ENCODE measurements around the gene IL22RA1.

Gene IL22RA1

DNA sequence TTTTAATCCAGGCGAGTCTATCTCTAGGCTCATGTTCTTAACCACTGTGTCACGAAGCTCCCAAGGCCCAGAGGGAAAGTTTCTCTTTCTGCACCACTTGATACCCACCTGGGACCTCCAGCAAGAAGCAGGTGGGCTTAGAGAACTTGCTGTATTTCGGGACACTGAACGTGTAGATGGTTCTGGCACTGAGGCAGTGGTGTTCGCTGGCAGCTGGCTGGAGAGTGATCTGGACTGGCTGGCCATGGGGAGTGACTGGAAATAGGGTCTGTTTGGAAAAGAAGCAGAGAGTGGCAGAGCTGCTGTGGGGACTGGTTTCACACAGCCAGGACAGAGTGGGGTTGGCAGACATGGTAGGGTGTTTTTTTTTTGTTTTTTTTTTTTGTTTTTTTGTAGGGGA, 16.4 kb upstream of the IL22RA1 start:
- no peak overlapping the region for H4K91ac ChIP-seq (ENCODE audit: low read length)
- H2BK15ac ChIP-seq (ENCODE audit: low read depth, poor library complexity, severe bottlenecking), result no peak overlapping the region
- H3K4me2 ChIP-seq (ENCODE audit: low read length, poor library complexity, severe bottlenecking), result no peak overlapping the region
- no peak overlapping the region for H3K4me3 ChIP-seq (ENCODE audit: insufficient read depth in 1 of 2, low read depth in 1 of 2, low read length in 2 of 2)
- no peak overlapping the region for H2BK12ac ChIP-seq (ENCODE audit: low read length in 2 of 2)
- H3K79me1 ChIP-seq (replicated peaks; ENCODE audit: low read length, poor library complexity, severe bottlenecking), result no peaks in the 10 kb centered on the region
- H3K27me3 ChIP-seq (ENCODE audit: control insufficient read depth in 1 of 2, insufficient read depth in 1 of 2, low read length in 2 of 2), result peaks cover 22 to 75% of the 10 kb centered on the region in 2 experiments
- no peak overlapping the region for H3K23ac ChIP-seq (ENCODE audit: low read length in 2 of 2)
- no peak overlapping the region for H2BK5ac ChIP-seq (ENCODE audit: low read depth, low read length, poor library complexity, severe bottlenecking)
- DNase-seq, result no peak
- no peak overlapping the region for H3K27ac ChIP-seq (ENCODE audit: low read length, poor library complexity, severe bottlenecking)
- WGBS, result 82% methylated on average over 5 of the region's 5 CpGs
- H2AFZ ChIP-seq (ENCODE audit: low read depth, low read length), result no peak overlapping the region
- H3K4ac ChIP-seq (ENCODE audit: low read depth in 1 of 2, low read length in 2 of 2), result no peak overlapping the region
- no peak overlapping the region for H3K18ac ChIP-seq (ENCODE audit: low read depth in 1 of 2, low read length in 2 of 2)
- no peak overlapping the region for H3K9ac ChIP-seq (ENCODE audit: low read length)
- no peaks in the 10 kb centered on the region for H3K9me3 ChIP-seq (ENCODE audit: control insufficient read depth, low read length)
- no peak overlapping the region for H3K14ac ChIP-seq (ENCODE audit: low read length in 2 of 2)
- H2AK5ac ChIP-seq (ENCODE audit: low read length, severe bottlenecking), result no peak overlapping the region
- H3K4me1 ChIP-seq (ENCODE audit: control insufficient read depth, insufficient read depth, low read depth, low read length), result peaks cover 3% of the 10 kb centered on the region
- H4K8ac ChIP-seq (ENCODE audit: low read length), result no peak overlapping the region
- no peak overlapping the region for H2BK120ac ChIP-seq (ENCODE audit: low read depth, low read length)
- H3K36me3 ChIP-seq (ENCODE audit: control insufficient read depth in 1 of 2, insufficient read depth in 2 of 2, low read depth in 1 of 2, low read length in 2 of 2), result no peaks in the 10 kb centered on the region

DNA sequence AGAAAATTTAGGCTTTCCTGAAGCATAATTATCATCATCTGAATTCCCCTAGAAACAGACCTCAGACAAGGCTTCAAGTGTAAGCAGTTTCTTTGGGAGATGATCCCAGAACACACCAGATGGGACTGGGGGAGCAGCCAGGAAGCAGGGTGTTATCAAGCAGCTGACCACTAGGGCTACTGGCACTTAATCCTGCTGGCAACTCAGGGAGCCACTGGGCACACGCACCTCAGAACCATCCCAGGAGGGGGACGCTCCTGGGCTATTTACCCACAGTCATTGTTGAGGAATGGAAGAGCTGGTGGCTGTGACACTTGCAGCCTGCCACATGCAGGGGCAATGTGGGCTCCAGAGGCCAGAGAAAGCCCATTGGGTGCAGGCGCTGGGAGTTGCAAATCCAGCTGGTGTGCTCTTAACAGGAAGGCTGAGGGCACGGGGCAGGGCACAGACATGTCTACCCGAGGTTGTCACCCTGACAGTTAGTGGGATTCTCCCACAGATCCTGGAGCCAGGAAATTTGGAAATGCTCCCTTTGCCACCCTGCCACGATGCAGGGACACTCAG, 15.1 kb upstream of the IL22RA1 start:
- no peak overlapping the region for H3K4me2 ChIP-seq (ENCODE audit: low read length, poor library complexity, severe bottlenecking)
- no peaks in the 10 kb centered on the region for H3K79me1 ChIP-seq (replicated peaks; ENCODE audit: low read length, poor library complexity, severe bottlenecking)
- H3K4ac ChIP-seq (ENCODE audit: low read depth in 1 of 2, low read length in 2 of 2), result no peak overlapping the region
- no peak overlapping the region for H2BK5ac ChIP-seq (ENCODE audit: low read depth, low read length, poor library complexity, severe bottlenecking)
- H3K27ac ChIP-seq (ENCODE audit: low read length, poor library complexity, severe bottlenecking), result no peak overlapping the region
- peaks cover 3% of the 10 kb centered on the region for H3K4me1 ChIP-seq (ENCODE audit: control insufficient read depth, insufficient read depth, low read depth, low read length)
- no peak overlapping the region for H3K14ac ChIP-seq (ENCODE audit: low read length in 2 of 2)
- H3K18ac ChIP-seq (ENCODE audit: low read depth in 1 of 2, low read length in 2 of 2), result no peak overlapping the region
- WGBS, result 84% methylated on average over 6 of the region's 6 CpGs
- H4K8ac ChIP-seq (ENCODE audit: low read length), result no peak overlapping the region
- H2BK12ac ChIP-seq (ENCODE audit: low read length in 2 of 2), result no peak overlapping the region
- H4K91ac ChIP-seq (ENCODE audit: low read length), result no peak overlapping the region
- no peak overlapping the region for H3K4me3 ChIP-seq (ENCODE audit: insufficient read depth in 1 of 2, low read depth in 1 of 2, low read length in 2 of 2)
- peak; percentile 18 for DNase-seq
- no peaks in the 10 kb centered on the region for H3K36me3 ChIP-seq (ENCODE audit: control insufficient read depth in 1 of 2, insufficient read depth in 2 of 2, low read depth in 1 of 2, low read length in 2 of 2)
- H3K9me3 ChIP-seq (ENCODE audit: control insufficient read depth, low read length), result no peaks in the 10 kb centered on the region
- no peak overlapping the region for H3K23ac ChIP-seq (ENCODE audit: low read length in 2 of 2)
- H2AFZ ChIP-seq (ENCODE audit: low read depth, low read length), result no peak overlapping the region
- H3K9ac ChIP-seq (ENCODE audit: low read length), result no peak overlapping the region
- no peak overlapping the region for H2BK120ac ChIP-seq (ENCODE audit: low read depth, low read length)
- no peak overlapping the region for H2AK5ac ChIP-seq (ENCODE audit: low read length, severe bottlenecking)
- no peak overlapping the region for H2BK15ac ChIP-seq (ENCODE audit: low read depth, poor library complexity, severe bottlenecking)
- peaks cover 17 to 73% of the 10 kb centered on the region in 2 experiments for H3K27me3 ChIP-seq (ENCODE audit: control insufficient read depth in 1 of 2, insufficient read depth in 1 of 2, low read length in 2 of 2)

DNA sequence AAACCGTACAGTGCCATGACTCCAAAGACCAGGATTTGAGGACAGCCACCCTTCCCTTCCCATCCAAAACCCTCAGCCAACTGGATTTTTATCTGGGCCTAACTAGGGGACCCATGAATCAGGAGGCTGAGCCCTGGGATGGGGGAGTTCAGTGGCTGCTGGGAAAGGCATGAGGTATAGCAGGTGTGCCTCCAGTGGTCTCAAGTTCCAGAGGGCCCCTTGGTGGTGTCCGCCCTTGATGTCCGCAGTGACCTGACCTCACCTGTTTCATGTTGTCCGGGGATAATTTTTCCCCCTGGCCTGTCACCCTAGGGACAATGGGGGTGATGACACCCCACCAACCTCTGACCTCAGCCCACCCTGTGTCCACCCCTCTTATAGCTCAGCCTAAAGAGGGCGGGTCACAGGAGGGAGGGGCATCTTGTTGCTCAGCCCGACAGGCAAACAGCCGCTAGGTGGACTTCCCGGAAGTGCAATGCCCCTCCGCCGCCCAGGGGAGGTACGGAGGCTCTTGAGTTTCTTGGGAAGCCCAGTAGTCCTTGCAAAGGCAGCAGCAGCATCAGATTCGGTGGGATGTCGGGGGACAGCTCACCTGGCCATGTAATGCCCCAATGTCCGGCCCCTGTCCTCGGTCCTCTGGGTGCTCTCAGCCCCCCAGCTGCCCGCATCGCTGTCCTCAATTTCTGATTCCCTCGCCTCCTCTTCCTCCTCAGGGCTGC, 13.8 kb upstream of the IL22RA1 start:
- no peak for DNase-seq
- no peak overlapping the region for H3K14ac ChIP-seq (ENCODE audit: low read length in 2 of 2)
- H3K23ac ChIP-seq (ENCODE audit: low read length in 2 of 2), result no peak overlapping the region
- H2BK5ac ChIP-seq (ENCODE audit: low read depth, low read length, poor library complexity, severe bottlenecking), result no peak overlapping the region
- no peak overlapping the region for H2AK5ac ChIP-seq (ENCODE audit: low read length, severe bottlenecking)
- no peak overlapping the region for H3K4ac ChIP-seq (ENCODE audit: low read depth in 1 of 2, low read length in 2 of 2)
- H3K27ac ChIP-seq (ENCODE audit: low read length, poor library complexity, severe bottlenecking), result no peak overlapping the region
- peaks cover 3% of the 10 kb centered on the region for H3K4me1 ChIP-seq (ENCODE audit: control insufficient read depth, insufficient read depth, low read depth, low read length)
- H2BK120ac ChIP-seq (ENCODE audit: low read depth, low read length), result no peak overlapping the region
- H3K4me3 ChIP-seq (ENCODE audit: insufficient read depth in 1 of 2, low read depth in 1 of 2, low read length in 2 of 2), result no peak overlapping the region
- H3K9me3 ChIP-seq (ENCODE audit: control insufficient read depth, low read length), result no peaks in the 10 kb centered on the region
- peaks cover 22 to 78% of the 10 kb centered on the region in 2 experiments for H3K27me3 ChIP-seq (ENCODE audit: control insufficient read depth in 1 of 2, insufficient read depth in 1 of 2, low read length in 2 of 2)
- H3K9ac ChIP-seq (ENCODE audit: low read length), result no peak overlapping the region
- H4K91ac ChIP-seq (ENCODE audit: low read length), result no peak overlapping the region
- H4K8ac ChIP-seq (ENCODE audit: low read length), result no peak overlapping the region
- no peaks in the 10 kb centered on the region for H3K79me1 ChIP-seq (replicated peaks; ENCODE audit: low read length, poor library complexity, severe bottlenecking)
- H2BK15ac ChIP-seq (ENCODE audit: low read depth, poor library complexity, severe bottlenecking), result no peak overlapping the region
- no peak overlapping the region for H2BK12ac ChIP-seq (ENCODE audit: low read length in 2 of 2)
- WGBS, result 93% methylated on average over 18 of the region's 18 CpGs
- H3K36me3 ChIP-seq (ENCODE audit: control insufficient read depth in 1 of 2, insufficient read depth in 2 of 2, low read depth in 1 of 2, low read length in 2 of 2), result no peaks in the 10 kb centered on the region
- no peak overlapping the region for H2AFZ ChIP-seq (ENCODE audit: low read depth, low read length)
- H3K4me2 ChIP-seq (ENCODE audit: low read length, poor library complexity, severe bottlenecking), result no peak overlapping the region
- H3K18ac ChIP-seq (ENCODE audit: low read depth in 1 of 2, low read length in 2 of 2), result no peak overlapping the region

DNA sequence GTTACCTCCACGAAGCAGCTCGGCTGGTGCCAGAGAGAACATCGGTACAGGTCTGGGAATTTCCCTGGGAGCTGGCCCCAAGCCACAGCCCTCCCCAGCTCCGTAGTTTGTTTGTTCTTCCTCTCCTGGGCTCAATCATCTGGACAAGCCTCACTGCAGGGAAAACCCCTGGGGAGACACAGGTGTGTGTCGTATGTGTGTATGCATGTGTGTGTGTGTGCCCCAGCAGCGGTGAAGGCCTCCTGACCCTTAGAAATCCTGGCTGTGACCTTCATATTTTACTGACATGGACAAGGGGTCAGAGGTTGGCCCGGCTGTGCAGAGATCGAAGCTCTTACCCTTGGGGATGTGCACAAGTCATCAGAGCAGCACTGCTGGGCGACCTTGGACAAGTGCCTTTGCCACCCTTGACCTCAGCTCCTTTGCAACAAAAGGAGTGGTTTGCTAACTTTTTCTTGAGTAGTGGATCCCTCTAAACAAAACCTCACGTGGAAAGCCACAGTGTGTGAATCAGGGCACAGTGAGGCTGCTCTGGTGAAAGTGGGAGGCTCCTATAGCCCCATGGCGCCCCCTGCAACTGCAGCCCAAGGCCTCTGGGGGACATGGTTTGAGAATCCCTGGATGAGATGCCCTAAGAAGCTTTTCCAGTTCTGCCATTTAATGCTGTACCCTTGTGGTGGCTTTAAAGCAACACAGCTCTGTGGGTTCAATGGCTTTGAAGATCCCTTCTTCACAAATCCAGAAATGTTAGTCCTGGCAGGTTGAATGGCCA, 12.3 kb upstream of the IL22RA1 start:
- no peak overlapping the region for H2BK12ac ChIP-seq (ENCODE audit: low read length in 2 of 2)
- H3K27ac ChIP-seq (ENCODE audit: low read length, poor library complexity, severe bottlenecking), result no peak overlapping the region
- H2BK5ac ChIP-seq (ENCODE audit: low read depth, low read length, poor library complexity, severe bottlenecking), result no peak overlapping the region
- H4K91ac ChIP-seq (ENCODE audit: low read length), result no peak overlapping the region
- H2AK5ac ChIP-seq (ENCODE audit: low read length, severe bottlenecking), result no peak overlapping the region
- H2BK120ac ChIP-seq (ENCODE audit: low read depth, low read length), result no peak overlapping the region
- no peak overlapping the region for H3K18ac ChIP-seq (ENCODE audit: low read depth in 1 of 2, low read length in 2 of 2)
- H2BK15ac ChIP-seq (ENCODE audit: low read depth, poor library complexity, severe bottlenecking), result no peak overlapping the region
- H3K27me3 ChIP-seq (ENCODE audit: control insufficient read depth in 1 of 2, insufficient read depth in 1 of 2, low read length in 2 of 2), result peaks cover 33 to 75% of the 10 kb centered on the region in 2 experiments
- no peaks in the 10 kb centered on the region for H3K79me1 ChIP-seq (replicated peaks; ENCODE audit: low read length, poor library complexity, severe bottlenecking)
- WGBS, result 72% methylated on average over 11 of the region's 11 CpGs
- H3K4ac ChIP-seq (ENCODE audit: low read depth in 1 of 2, low read length in 2 of 2), result no peak overlapping the region
- no peak overlapping the region for H2AFZ ChIP-seq (ENCODE audit: low read depth, low read length)
- no peaks in the 10 kb centered on the region for H3K36me3 ChIP-seq (ENCODE audit: control insufficient read depth in 1 of 2, insufficient read depth in 2 of 2, low read depth in 1 of 2, low read length in 2 of 2)
- H4K8ac ChIP-seq (ENCODE audit: low read length), result no peak overlapping the region
- no peak overlapping the region for H3K9ac ChIP-seq (ENCODE audit: low read length)
- H3K9me3 ChIP-seq (ENCODE audit: control insufficient read depth, low read length), result no peaks in the 10 kb centered on the region
- no peak overlapping the region for H3K4me3 ChIP-seq (ENCODE audit: insufficient read depth in 1 of 2, low read depth in 1 of 2, low read length in 2 of 2)
- no peak overlapping the region for H3K4me2 ChIP-seq (ENCODE audit: low read length, poor library complexity, severe bottlenecking)
- DNase-seq, result no peak
- H3K4me1 ChIP-seq (ENCODE audit: control insufficient read depth, insufficient read depth, low read depth, low read length), result peaks cover 4% of the 10 kb centered on the region
- H3K14ac ChIP-seq (ENCODE audit: low read length in 2 of 2), result no peak overlapping the region
- H3K23ac ChIP-seq (ENCODE audit: low read length in 2 of 2), result no peak overlapping the region
